ENCODE data around the gene SPATA4. TPM values are rescaled to one million over a fixed set of nuclear protein-coding genes. Genes with fewer than 3 reads are reported as not detected.

Gene SPATA4
- total RNA-seq, 2 experiments from 2014 or later, result not detected

GRCh38 chr4:176153124-176153523, 42.3 kb downstream of the SPATA4 start:
- Mint-ChIP-seq H3K4me3 (no peak overlapping the region), H3K36me3 (no peaks in the 10 kb centered on the region), H3K4me1 (no peaks in the 10 kb centered on the region), H3K27ac (no peak overlapping the region), H3K9me3 (no peaks in the 10 kb centered on the region), H3K27me3 (no peaks in the 10 kb centered on the region)
- no peak for DNase-seq

GRCh38 chr4:176150704-176151103, 44.7 kb downstream of the SPATA4 start:
- Mint-ChIP-seq H3K27ac (no peak overlapping the region), H3K9me3 (no peaks in the 10 kb centered on the region), H3K4me1 (no peaks in the 10 kb centered on the region), H3K4me3 (no peak overlapping the region), H3K27me3 (no peaks in the 10 kb centered on the region), H3K36me3 (no peaks in the 10 kb centered on the region)
- no peak for DNase-seq

- H3K27ac Mint-ChIP-seq, result no peak overlapping the region
- H3K27me3 Mint-ChIP-seq, result no peaks in the 10 kb centered on the region
- DNase-seq, result no peak
Measured at GRCh38 chr4:176150356-176150682, 45.1 kb downstream of the SPATA4 start.

GRCh38 chr4:176149680-176150355, 45.6 kb downstream of the SPATA4 start:
- no peaks in the 10 kb centered on the region for H3K27me3 Mint-ChIP-seq
- H3K4me1 Mint-ChIP-seq, result no peaks in the 10 kb centered on the region
- H3K9me3 Mint-ChIP-seq, result no peaks in the 10 kb centered on the region
- H3K27ac Mint-ChIP-seq, result no peak overlapping the region
- no peaks in the 10 kb centered on the region for H3K36me3 Mint-ChIP-seq
- no peak for DNase-seq
- no peak overlapping the region for H3K4me3 Mint-ChIP-seq

More at GRCh38 chr4:176150356-176150682, 45.1 kb downstream of the SPATA4 start:
- Mint-ChIP-seq H3K4me3 (no peak overlapping the region), H3K4me1 (no peaks in the 10 kb centered on the region), H3K9me3 (no peaks in the 10 kb centered on the region), H3K36me3 (no peaks in the 10 kb centered on the region)

GRCh38 chr4:176142253-176142652, 53.1 kb downstream of the SPATA4 start:
- Mint-ChIP-seq H3K9me3 (no peaks in the 10 kb centered on the region), H3K27me3 (no peaks in the 10 kb centered on the region), H3K4me1 (no peaks in the 10 kb centered on the region), H3K36me3 (no peaks in the 10 kb centered on the region), H3K4me3 (no peak overlapping the region), H3K27ac (no peak overlapping the region)
- DNase-seq, result no peak

GRCh38 chr4:176139518-176139917, 55.9 kb downstream of the SPATA4 start:
- H3K27me3 Mint-ChIP-seq, result no peaks in the 10 kb centered on the region

GRCh38 chr4:176137631-176138030, 57.8 kb downstream of the SPATA4 start:
- Mint-ChIP-seq H3K27ac (no peak overlapping the region), H3K36me3 (no peaks in the 10 kb centered on the region), H3K9me3 (no peaks in the 10 kb centered on the region), H3K4me1 (no peaks in the 10 kb centered on the region), H3K4me3 (no peak overlapping the region), H3K27me3 (no peaks in the 10 kb centered on the region)
- no peak for DNase-seq

More at GRCh38 chr4:176139518-176139917, 55.9 kb downstream of the SPATA4 start:
- H3K36me3 Mint-ChIP-seq, result no peaks in the 10 kb centered on the region
- no peak overlapping the region for H3K4me3 Mint-ChIP-seq
- no peak for DNase-seq
- H3K4me1 Mint-ChIP-seq, result no peaks in the 10 kb centered on the region
- H3K9me3 Mint-ChIP-seq, result no peaks in the 10 kb centered on the region
- H3K27ac Mint-ChIP-seq, result no peak overlapping the region

GRCh38 chr4:176134670-176135069, 60.7 kb downstream of the SPATA4 start:
- no peak overlapping the region for H3K27ac Mint-ChIP-seq
- H3K36me3 Mint-ChIP-seq, result no peaks in the 10 kb centered on the region

More at GRCh38 chr4:176134670-176135069, 60.7 kb downstream of the SPATA4 start:
- H3K9me3 Mint-ChIP-seq, result no peaks in the 10 kb centered on the region
- H3K4me1 Mint-ChIP-seq, result no peaks in the 10 kb centered on the region
- no peak for DNase-seq
- H3K27me3 Mint-ChIP-seq, result no peaks in the 10 kb centered on the region
- no peak overlapping the region for H3K4me3 Mint-ChIP-seq

Other genes with a start within 250 kb of the SPATA4 start
- gene WDR17, start 129.7 kb downstream of the SPATA4 start, total RNA-seq, result 1 to 10 TPM; 1.9 to 2.7 TPM
- gene ASB5, start 73.6 kb upstream of the SPATA4 start, total RNA-seq, result not detected
- gene SPCS3, start 124.4 kb upstream of the SPATA4 start, total RNA-seq, result 100 to 1,000 TPM; 165 to 166 TPM